T-helper 22 cell (primary cell): ENCODE measurements around the gene GET3.
A peak's percentile ranks its signal among the peaks of the same experiment; 100 is the strongest.

Experiments used
- DNase-seq: peaks from one replicate; pipeline ENCODE4 v3.0.0-alpha.2; 2020; ENCODE audit warnings: low read depth

The GET3 gene

GRCh38 chr19:12779162-12779993 lies 42.1 kb downstream of the GET3 start:
- no peak for DNase-seq

GRCh38 chr19:12782174-12782423 lies 44.8 kb downstream of the GET3 start:
- no peak for DNase-seq

- DNase-seq = peak; percentile 95
Observed at GRCh38 chr19:12782424-12783290, 45.4 kb downstream of the GET3 start.

- no peak for DNase-seq
Observed at GRCh38 chr19:12783291-12783848, 46.1 kb downstream of the GET3 start.

GRCh38 chr19:12783849-12784393 lies 46.6 kb downstream of the GET3 start:
- DNase-seq = no peak

- DNase-seq = no peak
Observed at GRCh38 chr19:12784394-12784870, 47.1 kb downstream of the GET3 start.

- DNase-seq = peak; percentile 37
Observed at GRCh38 chr19:12784871-12785430, 47.7 kb downstream of the GET3 start.

GRCh38 chr19:12785431-12786031 lies 48.2 kb downstream of the GET3 start:
- no peak for DNase-seq

GRCh38 chr19:12786141-12786870 lies 49.0 kb downstream of the GET3 start:
- DNase-seq = no peak

GRCh38 chr19:12786952-12787351 lies 49.7 kb downstream of the GET3 start:
- DNase-seq = no peak

- no peak for DNase-seq
Observed at GRCh38 chr19:12787458-12787857, 50.2 kb downstream of the GET3 start.

- DNase-seq = no peak
Observed at GRCh38 chr19:12788042-12788681, 50.9 kb downstream of the GET3 start.

GRCh38 chr19:12788682-12789097 lies 51.4 kb downstream of the GET3 start:
- peak; percentile 61 for DNase-seq

- no peak for DNase-seq
Observed at GRCh38 chr19:12789098-12789903, 52.0 kb downstream of the GET3 start.

- peak; percentile 92 for DNase-seq
Observed at GRCh38 chr19:12789904-12790619, 52.8 kb downstream of the GET3 start.

GRCh38 chr19:12790628-12791344 lies 53.5 kb downstream of the GET3 start:
- DNase-seq = no peak

GRCh38 chr19:12791345-12792050 lies 54.2 kb downstream of the GET3 start, which contains the start of gene JUNB:
Gene JUNB (plus strand): TSS chr19:12791486. CDS start chr19:12791772, 286 bp downstream.
- peak; percentile 97 for DNase-seq
